H9 (cell line): ENCODE results near the gene BRD7. TPM values are rescaled to one million over a fixed set of nuclear protein-coding genes. Genes with fewer than 3 reads are reported as not detected.

Source experiments
- DNase-seq: peaks from one replicate; pipeline ENCODE4 v3.0.0-alpha.2; 2017
- H2AFZ ChIP-seq: one replicate; pipeline ENCODE4 v1.6.1; 2013; ENCODE audit warnings: mild to moderate bottlenecking, low read length, control low read depth, moderate library complexity
- H2AK5ac ChIP-seq: 2 replicates; pipeline ENCODE4 v1.6.1; 2013; ENCODE audit warnings: low read length, control low read depth, mixed read lengths; ENCODE audit not compliant: insufficient read length
- H2BK120ac ChIP-seq: one replicate; pipeline ENCODE4 v1.6.1; 2013; ENCODE audit warnings: low read depth, mild to moderate bottlenecking, low read length, control low read depth, inconsistent platforms; ENCODE audit not compliant: poor library complexity, severe bottlenecking
- H2BK12ac ChIP-seq: 2 replicates; pipeline ENCODE4 v1.6.1; 2013; ENCODE audit warnings: low read length, control low read depth, mixed read lengths, low read depth; ENCODE audit not compliant: insufficient read length
- H2BK15ac ChIP-seq: 2 replicates; pipeline ENCODE4 v1.6.1; 2013; ENCODE audit warnings: low read depth, low read length, control low read depth
- H2BK20ac ChIP-seq: one replicate; pipeline ENCODE4 v1.6.1; 2013; ENCODE audit warnings: low read depth, mild to moderate bottlenecking, low read length, control low read depth, inconsistent platforms; ENCODE audit not compliant: poor library complexity, severe bottlenecking
- H2BK5ac ChIP-seq: 2 replicates; pipeline ENCODE4 v1.6.1; 2013; ENCODE audit warnings: low read length, control low read depth, mixed read lengths; ENCODE audit not compliant: insufficient read length
- H3K14ac ChIP-seq: 2 replicates; pipeline ENCODE4 v1.6.1; 2013; ENCODE audit warnings: low read length, control low read depth; ENCODE audit not compliant: insufficient read depth
- H3K18ac ChIP-seq: 2 replicates; pipeline ENCODE4 v1.6.1; 2013; ENCODE audit warnings: low read depth, mild to moderate bottlenecking, mixed read lengths, low read length, control low read depth; ENCODE audit not compliant: insufficient read length
- H3K23ac ChIP-seq: 2 replicates; pipeline ENCODE4 v1.6.1; 2013; ENCODE audit warnings: low read length, control low read depth, mixed read lengths, low read depth; ENCODE audit not compliant: insufficient read length
- H3K23me2 ChIP-seq: 2 replicates; pipeline ENCODE4 v1.6.1; 2013; ENCODE audit warnings: low read depth, mild to moderate bottlenecking, mixed read lengths, low read length, control low read depth; ENCODE audit not compliant: insufficient read length, poor library complexity, severe bottlenecking
- H3K27ac ChIP-seq: 2 replicates; pipeline ENCODE4 v1.5.1; 2013; ENCODE audit warnings: low read length, control low read depth, mixed read lengths, low read depth; ENCODE audit not compliant: insufficient read length
- H3K27me3 ChIP-seq: 2 replicates; pipeline ENCODE4 v1.6.1; 2013; ENCODE audit warnings: low read length, control low read depth, inconsistent platforms; ENCODE audit not compliant: insufficient read depth
- H3K4ac ChIP-seq: 2 replicates; pipeline ENCODE4 v1.6.1; 2013; ENCODE audit warnings: low read depth, mild to moderate bottlenecking, control low read depth, inconsistent platforms, low read length, moderate library complexity
- H3K4me1 ChIP-seq: 2 replicates; pipeline ENCODE4 v1.6.1; 2013; ENCODE audit warnings: low read length, control low read depth, inconsistent platforms; ENCODE audit not compliant: insufficient read depth
- H3K4me2 ChIP-seq: 2 replicates; pipeline ENCODE4 v1.6.1; 2013; ENCODE audit warnings: low read length, control low read depth, mixed read lengths; ENCODE audit not compliant: insufficient read length, insufficient read depth
- H3K56ac ChIP-seq: 2 replicates; pipeline ENCODE4 v1.6.1; 2013; ENCODE audit warnings: low read depth, mild to moderate bottlenecking, mixed read lengths, low read length, control low read depth; ENCODE audit not compliant: insufficient read length
- H3K79me1 ChIP-seq: 2 replicates; pipeline ENCODE4 v1.6.1; 2013; ENCODE audit warnings: low read depth, mild to moderate bottlenecking, moderate library complexity, low read length, control low read depth, inconsistent platforms; ENCODE audit not compliant: insufficient read depth, poor library complexity, severe bottlenecking
- H3K79me2 ChIP-seq: 2 replicates; pipeline ENCODE4 v1.6.1; 2013; ENCODE audit warnings: low read length, control low read depth, inconsistent platforms; ENCODE audit not compliant: insufficient read depth
- H3K9ac ChIP-seq: 2 replicates; pipeline ENCODE4 v1.6.1; 2013; ENCODE audit warnings: low read length, control low read depth, mixed read lengths; ENCODE audit not compliant: insufficient read length; ENCODE audit errors: extremely low read depth
- H3K9me3 ChIP-seq: one replicate; pipeline ENCODE4 v1.6.1; 2013; ENCODE audit warnings: low read depth, low read length, inconsistent platforms; ENCODE audit not compliant: control insufficient read depth
- H3T11ph ChIP-seq: one replicate; pipeline ENCODE4 v1.6.1; 2013; ENCODE audit warnings: mild to moderate bottlenecking, low read length, control low read depth, inconsistent platforms
- H4K20me1 ChIP-seq: one replicate; pipeline ENCODE4 v1.6.1; 2013; ENCODE audit not compliant: control insufficient read depth, insufficient read length, insufficient read depth
- H4K5ac ChIP-seq: 2 replicates; pipeline ENCODE4 v1.6.1; 2013; ENCODE audit warnings: low read depth, mild to moderate bottlenecking, mixed read lengths, low read length, control low read depth; ENCODE audit not compliant: insufficient read length
- H4K8ac ChIP-seq: replicated peaks from 2 replicates; pipeline ENCODE4 v1.6.1; 2013; ENCODE audit warnings: low read length, control low read depth, mixed read lengths, low read depth; ENCODE audit not compliant: insufficient read length
- H4K91ac ChIP-seq: 2 replicates; pipeline ENCODE4 v1.6.1; 2013; ENCODE audit warnings: low read depth, mild to moderate bottlenecking, moderate library complexity, mixed read lengths, low read length, control low read depth; ENCODE audit not compliant: insufficient read length
- H3K27ac Mint-ChIP-seq, 3 experiments: 2 replicates in 2 of 3; 3 replicates in 1 of 3; pipeline ENCODE4 v1.8.0; 2020 to 2021; ENCODE audit warnings: mixed read lengths in 3 of 3, mild to moderate bottlenecking in 1 of 3, moderate library complexity in 1 of 3
- H3K27me3 Mint-ChIP-seq: 2 replicates; pipeline ENCODE4 v1.8.0; 2021; ENCODE audit warnings: low read depth, mild to moderate bottlenecking, moderate library complexity, mixed read lengths
- H3K36me3 Mint-ChIP-seq, 3 experiments: 2 replicates in 2 of 3; 3 replicates in 1 of 3; pipeline ENCODE4 v1.8.0; 2020 to 2021; ENCODE audit warnings: low read depth in 3 of 3, mixed read lengths in 3 of 3; ENCODE audit not compliant: insufficient read depth in 1 of 3
- H3K4me1 Mint-ChIP-seq, 2 experiments: 2 replicates each; pipeline ENCODE4 v1.8.0; 2020; ENCODE audit warnings: mixed read lengths in 2 of 2
- H3K4me3 Mint-ChIP-seq, 2 experiments: 2 replicates in 1 of 2; 3 replicates in 1 of 2; pipeline ENCODE4 v1.8.0; 2020 to 2021; ENCODE audit warnings: mild to moderate bottlenecking in 2 of 2, mixed read lengths in 2 of 2, moderate library complexity in 1 of 2
- H3K9me3 Mint-ChIP-seq, 2 experiments: 2 replicates in 1 of 2; 3 replicates in 1 of 2; pipeline ENCODE4 v1.8.0; 2020; ENCODE audit warnings: mild to moderate bottlenecking in 2 of 2, mixed read lengths in 2 of 2, moderate library complexity in 1 of 2
- WGBS: extraction: QIAGEN DNeasy Blood & Tissue Kit; methylation state at CpG from one replicate; pipeline ENCODE4 v1.1.7; 2013; ENCODE audit warnings: missing lambda C conversion rate, low lambda C conversion rate, mixed read lengths; ENCODE audit not compliant: insufficient read length; ENCODE audit errors: extremely low coverage; 5-methylcytosine and 5-hydroxymethylcytosine counted together
- total RNA-seq: library from RNA; stranded (reverse); gene quantifications from 2 replicates; pipeline ENCODE4 v1.2.1, GENCODE V29; 2021
- TF ChIP-seq, protein P1 (sequence below): fragments of 200-600 bp; sonication (generic); conservative IDR thresholded peaks from 3 replicates; pipeline ENCODE4 v1.8.0; 2021; ENCODE audit warnings: antibody characterized with exemption, mild to moderate bottlenecking

The BRD7 gene
- total RNA-seq, 1 experiment from 2014 or later, result 112 TPM

- no peaks in the 10 kb centered on the region for H3K4me1 ChIP-seq
- H3K18ac ChIP-seq, result no peak overlapping the region
- H4K20me1 ChIP-seq, result no peaks in the 10 kb centered on the region
- H3K56ac ChIP-seq, result no peak overlapping the region
- H3K14ac ChIP-seq, result no peak overlapping the region
- no peaks in the 10 kb centered on the region for H3K79me2 ChIP-seq
- H4K8ac ChIP-seq, result no peak overlapping the region
- no peaks in the 10 kb centered on the region for H3K9me3 Mint-ChIP-seq
- no peak overlapping the region for H2BK20ac ChIP-seq
- no peak overlapping the region for H2BK5ac ChIP-seq
- H3K27ac ChIP-seq, result no peak overlapping the region
- H3K23ac ChIP-seq, result no peak overlapping the region
- no peak overlapping the region for H2BK12ac ChIP-seq
- H4K5ac ChIP-seq, result no peak overlapping the region
- no peaks in the 10 kb centered on the region for H3K23me2 ChIP-seq
- no peak overlapping the region for H2BK120ac ChIP-seq
- H2BK15ac ChIP-seq, result no peak overlapping the region
- H3T11ph ChIP-seq, result no peak overlapping the region
- WGBS, result no CpG with 5 or more reads among the region's 7 CpGs
- peaks cover 2 to 9% of the 10 kb centered on the region in 2 experiments; a peak in 3 of 4 replicates for H3K4me1 Mint-ChIP-seq
- no peak overlapping the region for H4K91ac ChIP-seq
- no peak overlapping the region for H3K4me2 ChIP-seq
- no peak overlapping the region for H3K4ac ChIP-seq
- H2AK5ac ChIP-seq, result no peak overlapping the region
- no peak overlapping the region for H3K9ac ChIP-seq
- H2AFZ ChIP-seq, result no peak overlapping the region
- H3K9me3 ChIP-seq, result no peaks in the 10 kb centered on the region
- no peaks in the 10 kb centered on the region for H3K27me3 ChIP-seq
- H3K27me3 Mint-ChIP-seq, result no peaks in the 10 kb centered on the region
- H3K27ac Mint-ChIP-seq, result peak overlapping the region in 1 of 3 experiments; percentile 31; a peak in 1 of 7 replicates
- no peak for DNase-seq
- H3K4me3 Mint-ChIP-seq, result no peak overlapping the region
- no peaks in the 10 kb centered on the region for H3K36me3 Mint-ChIP-seq
- TF ChIP-seq, protein P1, sequence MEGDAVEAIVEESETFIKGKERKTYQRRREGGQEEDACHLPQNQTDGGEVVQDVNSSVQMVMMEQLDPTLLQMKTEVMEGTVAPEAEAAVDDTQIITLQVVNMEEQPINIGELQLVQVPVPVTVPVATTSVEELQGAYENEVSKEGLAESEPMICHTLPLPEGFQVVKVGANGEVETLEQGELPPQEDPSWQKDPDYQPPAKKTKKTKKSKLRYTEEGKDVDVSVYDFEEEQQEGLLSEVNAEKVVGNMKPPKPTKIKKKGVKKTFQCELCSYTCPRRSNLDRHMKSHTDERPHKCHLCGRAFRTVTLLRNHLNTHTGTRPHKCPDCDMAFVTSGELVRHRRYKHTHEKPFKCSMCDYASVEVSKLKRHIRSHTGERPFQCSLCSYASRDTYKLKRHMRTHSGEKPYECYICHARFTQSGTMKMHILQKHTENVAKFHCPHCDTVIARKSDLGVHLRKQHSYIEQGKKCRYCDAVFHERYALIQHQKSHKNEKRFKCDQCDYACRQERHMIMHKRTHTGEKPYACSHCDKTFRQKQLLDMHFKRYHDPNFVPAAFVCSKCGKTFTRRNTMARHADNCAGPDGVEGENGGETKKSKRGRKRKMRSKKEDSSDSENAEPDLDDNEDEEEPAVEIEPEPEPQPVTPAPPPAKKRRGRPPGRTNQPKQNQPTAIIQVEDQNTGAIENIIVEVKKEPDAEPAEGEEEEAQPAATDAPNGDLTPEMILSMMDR, result no peak
- H3K79me1 ChIP-seq, result no peaks in the 10 kb centered on the region
Measured at GRCh38 chr16:50295541-50296132, 73.2 kb downstream of the BRD7 start.
